GM12878 (cell line): ENCODE data around the gene SLC6A7. TPM values are rescaled to one million over a fixed set of nuclear protein-coding genes. Genes with fewer than 3 reads are reported as not detected.

Experiments used
- ATAC-seq: fragments of 200-7000 bp; cut with Tn5 transposase; 3 replicates; pipeline ENCODE4 v1.9.1; 2020; ENCODE audit warnings: mild to moderate bottlenecking, moderate library complexity
- BruUV-seq: library from RNA; stranded (reverse); fragments of 400-500 nt; replicated peaks from 2 replicates; lab custom pipeline; 2021; lab: Mats Ljungman, UMichigan
- CTCF ChIA-PET: fragments of 300-600 bp; sonication (Branson Sonifier 250); formaldehyde crosslinking; extraction: SDS; loops from one replicate; lab custom pipeline; 2021; ENCODE audit warnings: inconsistent platforms; lab: Yijun Ruan, JAX
- POLR2A ChIA-PET: fragments of 350-600 bp; formaldehyde crosslinking; extraction: SDS; loops from one replicate; lab custom pipeline; 2021; ENCODE audit warnings: inconsistent platforms; lab: Charles Lee
- RAD21 ChIA-PET: fragments of 300-600 bp; sonication (Branson Sonifier 250); formaldehyde crosslinking; loops from one replicate; lab custom pipeline; 2023; ENCODE audit warnings: antibody characterized with exemption; ENCODE audit not compliant: unreplicated experiment; lab: Charles Lee
- SMC1A ChIA-PET: fragments of 300-600 bp; sonication (Branson Sonifier 250); formaldehyde crosslinking; loops from one replicate; lab custom pipeline; 2023; ENCODE audit not compliant: unreplicated experiment, uncharacterized antibody; lab: Charles Lee
- DNase-seq: peaks from one replicate; pipeline ENCODE4 v3.0.0-alpha.2; 2011; ENCODE audit warnings: low read depth, low spot score
- FAIRE-seq: peaks from 3 replicates; lab custom pipeline; 2011; peaks lifted over from hg19 to GRCh38; lab: Jason Lieb, UNC
- H2AFZ ChIP-seq: 2 replicates; pipeline ENCODE4 v1.6.0; 2011; ENCODE audit warnings: low read depth, low read length, control low read depth; ENCODE audit not compliant: control insufficient read depth
- H3K27ac ChIP-seq: 2 replicates; pipeline ENCODE4 v1.5.1; 2011; ENCODE audit warnings: control low read depth; ENCODE audit not compliant: control insufficient read depth, insufficient read depth
- H3K27me3 ChIP-seq, 2 experiments: replicated peaks in 1 of 2; 2 replicates each; pipeline versions ENCODE4 v1.6.0 to v1.6.1; 2011; ENCODE audit warnings: low read length in 1 of 2; ENCODE audit not compliant: control insufficient read depth in 2 of 2, insufficient read depth in 2 of 2
- H3K36me3 ChIP-seq, 2 experiments: 2 replicates each; pipeline ENCODE4 v1.5.1; 2011; ENCODE audit warnings: low read length in 1 of 2; ENCODE audit not compliant: control insufficient read depth in 2 of 2, insufficient read depth in 2 of 2
- H3K4me1 ChIP-seq: 2 replicates; pipeline ENCODE4 v1.6.1; 2011; ENCODE audit warnings: mild to moderate bottlenecking, low read length, moderate library complexity, mixed read lengths; ENCODE audit not compliant: control insufficient read depth, insufficient read depth
- H3K4me2 ChIP-seq: 2 replicates; pipeline ENCODE4 v1.6.0; 2011; ENCODE audit warnings: control low read depth; ENCODE audit not compliant: control insufficient read depth, insufficient read depth
- H3K4me3 ChIP-seq: fragments of 200-600 bp; sonication (generic); 2 replicates; pipeline ENCODE4 v1.5.1; 2016
- H3K79me2 ChIP-seq: 2 replicates; pipeline ENCODE4 v1.6.0; 2011; ENCODE audit warnings: low read length; ENCODE audit not compliant: control insufficient read depth, insufficient read depth
- H3K9ac ChIP-seq: 2 replicates; pipeline ENCODE4 v1.8.0; 2011; ENCODE audit warnings: low read length, control low read depth, mixed read lengths; ENCODE audit not compliant: control insufficient read depth, insufficient read depth
- H3K9me3 ChIP-seq: replicated peaks from 3 replicates; pipeline ENCODE4 v1.5.1; 2011; ENCODE audit warnings: mild to moderate bottlenecking, low read length; ENCODE audit not compliant: control insufficient read depth, insufficient read depth
- H4K20me1 ChIP-seq: 2 replicates; pipeline ENCODE4 v1.6.0; 2011; ENCODE audit not compliant: control insufficient read depth, insufficient read depth
- BHLHE40 ChIP-seq, 2 experiments: fragments of 450-650 bp in 1 of 2; IDR thresholded peaks; 2 replicates each; pipeline ENCODE4 v1.6.1; 2011 to 2017; ENCODE audit warnings: low read depth in 2 of 2, borderline replicate concordance in 1 of 2, improper control_type of control experiment in 1 of 2, low read length in 1 of 2, mild to moderate bottlenecking in 1 of 2
- DPF2 ChIP-seq: fragments of 450-650 bp; IDR thresholded peaks from 2 replicates; pipeline ENCODE4 v1.6.1; 2017; ENCODE audit warnings: mild to moderate bottlenecking
- GATAD2B ChIP-seq: fragments of 450-650 bp; conservative IDR thresholded peaks from 2 replicates; pipeline ENCODE4 v1.6.1; 2017; ENCODE audit warnings: low read depth, mild to moderate bottlenecking, moderate library complexity
- HDGF ChIP-seq: fragments of 450-650 bp; IDR thresholded peaks from 2 replicates; pipeline ENCODE4 v1.6.1; 2016; ENCODE audit warnings: antibody characterized with exemption
- IKZF2 ChIP-seq, 2 experiments: fragments of 450-650 bp; IDR thresholded peaks; 2 replicates each; pipeline ENCODE4 v1.6.1; 2017; ENCODE audit warnings: mild to moderate bottlenecking in 2 of 2, moderate library complexity in 2 of 2
- NFXL1 ChIP-seq: fragments of 450-650 bp; IDR thresholded peaks from 2 replicates; pipeline ENCODE4 v1.6.1; 2017; ENCODE audit warnings: antibody characterized with exemption, mild to moderate bottlenecking, borderline replicate concordance
- POLR2A ChIP-seq: IDR thresholded peaks from 2 replicates; pipeline ENCODE4 v1.6.1; 2011; ENCODE audit warnings: low read depth, mild to moderate bottlenecking, low read length
- RCOR1 ChIP-seq: conservative IDR thresholded peaks from 2 replicates; pipeline ENCODE4 v1.6.1; 2012; ENCODE audit warnings: low read depth, low read length, improper control_type of control experiment
- RELA ChIP-seq: fragments of 450-650 bp; IDR thresholded peaks from 2 replicates; pipeline ENCODE4 v1.8.0; 2014; ENCODE audit warnings: borderline replicate concordance; ENCODE audit not compliant: partially characterized antibody
- RUNX3 ChIP-seq: IDR thresholded peaks from 2 replicates; pipeline ENCODE4 v1.6.1; 2012; ENCODE audit warnings: low read length, inconsistent platforms
- ZNF592 ChIP-seq: fragments of 450-650 bp; IDR thresholded peaks from 2 replicates; pipeline ENCODE4 v1.6.1; 2017; ENCODE audit warnings: mild to moderate bottlenecking, moderate library complexity
- ZZZ3 ChIP-seq: IDR thresholded peaks from 2 replicates; pipeline ENCODE4 v1.6.1; 2011; ENCODE audit warnings: low read depth; ENCODE audit not compliant: control insufficient read depth, insufficient read length
- WGBS: methylation state at CpG from one replicate; pipeline ENCODE4 v1.1.6; 2016; ENCODE audit warnings: low lambda C conversion rate; ENCODE audit not compliant: insufficient replicate concordance, insufficient coverage; ENCODE audit errors: missing lambda C conversion rate; 5-methylcytosine and 5-hydroxymethylcytosine counted together
- in situ Hi-C: fragments of 300-500 bp; cut with MboI; formaldehyde crosslinking; loops from 9 replicates; pipeline ENCODE4 v1.14.3; 2018; ENCODE audit warnings: mixed read lengths
- intact Hi-C: fragments of 100-400 bp; cut with micrococcal nuclease; formaldehyde crosslinking; loops from one replicate; pipeline ENCODE4 v1.14.2; 2022; ENCODE audit not compliant: unreplicated experiment
- polyA plus RNA-seq, 11 experiments: library from polyadenylated mRNA; depleted of rRNA in 4 of 11; unstranded in 6 of 11; stranded (reverse) in 5 of 11; fragments of >200 nt; fragmentation: Nextera tagmentation in 4 of 11; fragmentation: Illumina TruSeq in 1 of 11; extraction: Ambion mirVana in 4 of 11; extraction: Trizol in 1 of 11; gene quantifications; 1 replicate in 1 of 11; 2 replicates in 10 of 11; pipeline versions ENCODE4 v1.2.1 to v1.2.3, GENCODE V29; 2011 to 2016; ENCODE audit warnings: inconsistent platforms in 2 of 11, missing spikeins in 2 of 11, low read depth in 1 of 11
- total RNA-seq, 4 experiments: library from RNA; depleted of rRNA in 3 of 4; stranded (reverse); fragments of >200 nt in 3 of 4; fragmentation: Illumina TruSeq in 1 of 4; extraction: Trizol in 1 of 4; gene quantifications; 2 replicates each; pipeline versions ENCODE4 v1.2.1 to v1.2.3, GENCODE V29; 2013 to 2021

SLC6A7 gene
- total and polyA plus RNA-seq, 10 of the 15 experiments (the other 5 are each of a cell fraction or from before 2014, with no cell fraction given) = 0.01 to 0.15 (median 0.06) TPM; not detected in 7

GRCh38 chr5:150159031-150159430 is 30.8 kb upstream of the SLC6A7 start:
- ChIA-PET CTCF (interaction anchor here (0.7 to 6.7 kb wide), 10 partner anchors 14 to 291 kb away, joined by 3 to 68 read pairs (median 3); partner anchors contain the start of gene RPS14), SMC1A (interaction anchor here (0.7 to 1.1 kb wide), 2 partner anchors 12 to 192 kb away, joined by 3 to 4 read pairs; no protein-coding TSS in a partner anchor), RAD21 (interaction anchor here (0.6 to 2.2 kb wide), 8 partner anchors 18 to 278 kb away, joined by 3 to 8 read pairs (median 4); no protein-coding TSS in a partner anchor)
- no TSS peak for BruUV-seq
- H4K20me1 ChIP-seq = no peaks in the 10 kb centered on the region
- no peak overlapping the region for H3K27ac ChIP-seq
- no peak overlapping the region for H2AFZ ChIP-seq
- H3K4me1 ChIP-seq = peaks cover 13% of the 10 kb centered on the region
- no peaks in the 10 kb centered on the region for H3K27me3 ChIP-seq
- no peak for DNase-seq
- in situ Hi-C loops = no loop called here
- FAIRE-seq = no peak
- TF ChIP-seq NFXL1 (no peak), RELA (no peak), ZZZ3 (no peak), HDGF (no peak), RCOR1 (no peak)
- TF ChIP-seq, all 136 proteins: peak for 0
- intact Hi-C loops = no loop called here
- POLR2A ChIA-PET = interaction anchor here (0.5 to 1.1 kb wide), 3 partner anchors 12 to 132 kb away, joined by 3 to 4 read pairs (median 3); no protein-coding TSS in a partner anchor
- Histone ChIP-seq H3K4me3 (no peak overlapping the region), H3K36me3 (no peaks in the 10 kb centered on the region), H3K4me2 (no peak overlapping the region), H3K9me3 (no peaks in the 10 kb centered on the region), H3K79me2 (no peaks in the 10 kb centered on the region), H3K9ac (no peak overlapping the region)
- 52% methylated on average over 6 of the region's 6 CpGs for WGBS
- ATAC-seq = no peak

GRCh38 chr5:150159741-150160179 is 30.1 kb upstream of the SLC6A7 start:
- 35% methylated on average over 5 of the region's 9 CpGs for WGBS
- peak overlapping the region; percentile 76 for H2AFZ ChIP-seq
- H3K4me2 ChIP-seq = 0 out of 2 replicates have a peak overlapping the region, but pooled peaks have one; percentile 46
- SMC1A ChIA-PET = interaction anchor here (0.7 to 1.5 kb wide), 3 partner anchors 13 to 191 kb away, joined by 3 to 4 read pairs (median 3); no protein-coding TSS in a partner anchor
- no peaks in the 10 kb centered on the region for H3K79me2 ChIP-seq
- H3K4me1 ChIP-seq = peaks cover 13% of the 10 kb centered on the region
- intact Hi-C loops = loop anchor here (2.0 kb wide), 1 partner anchor 277 kb away; no protein-coding TSS in a partner anchor
- no peak overlapping the region for H3K4me3 ChIP-seq
- no peaks in the 10 kb centered on the region for H3K36me3 ChIP-seq
- no peaks in the 10 kb centered on the region for H3K9me3 ChIP-seq
- FAIRE-seq (no peak), ATAC-seq (peak; percentile 4), DNase-seq (no peak)
- H3K9ac ChIP-seq = no peak overlapping the region
- in situ Hi-C loops = no loop called here
- no peaks in the 10 kb centered on the region for H4K20me1 ChIP-seq
- no peak overlapping the region for H3K27ac ChIP-seq
- H3K27me3 ChIP-seq = no peaks in the 10 kb centered on the region
- RAD21 ChIA-PET = interaction anchor here (0.6 to 2.2 kb wide), 9 partner anchors 17 to 277 kb away, joined by 3 to 8 read pairs (median 4); no protein-coding TSS in a partner anchor
- CTCF ChIA-PET = interaction anchor here (0.7 to 6.7 kb wide), 10 partner anchors 16 to 541 kb away, joined by 3 to 68 read pairs (median 3); partner anchors contain the start of gene RPS14
- no TSS peak for BruUV-seq
- POLR2A ChIA-PET = interaction anchor here (0.6 to 1.1 kb wide), 2 partner anchors 15 to 398 kb away, joined by 3 read pairs; no protein-coding TSS in a partner anchor
- TF ChIP-seq GATAD2B = peak; percentile 61
- TF ChIP-seq IKZF2 (IDR thresholded peaks at IDR 0.05) = peak; percentile 46 to 48; a peak in 2 of 4 replicates
- peak in 1 of 2 experiments; percentile 40; a peak in 1 of 4 replicates for TF ChIP-seq BHLHE40 (IDR thresholded peaks at IDR 0.05; ENCODE audit: borderline replicate concordance in 1 of 2, low read depth in 2 of 2, low read length in 1 of 2)
- no peak for TF ChIP-seq POLR2A
- TF ChIP-seq ZNF592 = no peak
- 0 out of 2 replicates have a peak, but pooled peaks have one; percentile 53 for TF ChIP-seq DPF2
- TF ChIP-seq RUNX3 = peak; percentile 22; the same call in 1 of the 2 replicates
